HCT116 (cell line): ENCODE results near the gene STX5. TPM values are rescaled to one million over a fixed set of nuclear protein-coding genes. Genes with fewer than 3 reads are reported as not detected.

Experiments used
- ATAC-seq: fragments of 200-7000 bp; cut with Tn5 transposase; 2 replicates; pipeline ENCODE4 v1.9.1; 2020; ENCODE audit warnings: mild to moderate bottlenecking, moderate library complexity
- BruUV-seq: library from RNA; stranded (reverse); fragments of 400-500 nt; replicated peaks from 2 replicates; lab custom pipeline; 2021; lab: Mats Ljungman, UMichigan
- CTCF ChIA-PET: fragments of 300-600 bp; sonication (Branson Sonifier 250); formaldehyde crosslinking; loops from one replicate; lab custom pipeline; 2021; ENCODE audit warnings: antibody characterized with exemption; lab: Charles Lee
- POLR2A ChIA-PET: fragments of 300-600, 350-600 bp; sonication (Branson Sonifier 250); formaldehyde crosslinking; loops from one replicate; lab custom pipeline; 2021; ENCODE audit warnings: antibody characterized with exemption; lab: Charles Lee
- RAD21 ChIA-PET, 2 experiments: fragments of 300-600 bp; sonication (Branson Sonifier 250); formaldehyde crosslinking; loops; one replicate each; lab custom pipeline; 2023; ENCODE audit warnings: low total read pairs in 2 of 2; ENCODE audit not compliant: uncharacterized antibody in 2 of 2, unreplicated experiment in 2 of 2, low non-redundant PET in 1 of 2; lab: Charles Lee
- DNase-seq: peaks from one replicate; pipeline ENCODE4 v3.0.0-alpha.2; 2010; ENCODE audit warnings: low read depth, low spot score
- H2AFZ ChIP-seq: fragments of 200-600 bp; shearing (Covaris generic), sonication (generic); 2 replicates; pipeline ENCODE4 v1.6.1; 2017; ENCODE audit warnings: low read depth, mixed run types, mixed read lengths, antibody characterized with exemption, low read length; ENCODE audit not compliant: poor library complexity, severe bottlenecking
- H3K27ac ChIP-seq: 2 replicates; pipeline ENCODE4 v1.5.1; 2012; ENCODE audit warnings: low read depth, low read length
- H3K27me3 ChIP-seq: fragments of 200-600 bp; sonication (generic); 2 replicates; pipeline ENCODE4 v1.6.1; 2016; ENCODE audit warnings: mixed run types, low read length, mixed read lengths; ENCODE audit not compliant: insufficient read depth
- H3K36me3 ChIP-seq, 2 experiments: fragments of 200-500 bp in 1 of 2; fragments of 200-600 bp in 1 of 2; sonication (Bioruptor generic) in 1 of 2; sonication (generic) in 1 of 2; 2 replicates each; pipeline versions ENCODE4 v1.5.1 to v1.6.1; 2014 to 2016; ENCODE audit warnings: low read length in 2 of 2, inconsistent platforms in 1 of 2, mixed read lengths in 1 of 2, mixed run types in 1 of 2; ENCODE audit not compliant: insufficient read depth in 2 of 2, control insufficient read depth in 1 of 2
- H3K4me1 ChIP-seq, 2 experiments: fragments of 200-600 bp in 1 of 2; sonication (generic) in 1 of 2; 2 replicates each; pipeline versions ENCODE4 v1.5.1 to v1.6.1; 2012 to 2017; ENCODE audit warnings: low read length in 2 of 2, inconsistent platforms in 1 of 2, mild to moderate bottlenecking in 1 of 2, mixed read lengths in 1 of 2, mixed run types in 1 of 2, moderate library complexity in 1 of 2; ENCODE audit not compliant: insufficient read depth in 2 of 2, control insufficient read depth in 1 of 2
- H3K4me2 ChIP-seq: fragments of 200-600 bp; sonication (generic); 2 replicates; pipeline ENCODE4 v1.6.1; 2017; ENCODE audit warnings: mixed run types, low read length, mixed read lengths
- H3K4me3 ChIP-seq, 2 experiments: fragments of 200-600 bp in 1 of 2; sonication (generic) in 1 of 2; replicated peaks in 1 of 2; 2 replicates each; pipeline ENCODE4 v1.5.1; 2011 to 2016; ENCODE audit warnings: low read length in 2 of 2, control low read depth in 1 of 2, low read depth in 1 of 2, mild to moderate bottlenecking in 1 of 2, mixed read lengths in 1 of 2, mixed run types in 1 of 2
- H3K79me2 ChIP-seq: fragments of 200-600 bp; sonication (generic); 2 replicates; pipeline ENCODE4 v1.6.1; 2017; ENCODE audit warnings: mild to moderate bottlenecking, mixed run types, low read length, moderate library complexity, mixed read lengths; ENCODE audit not compliant: insufficient read depth
- H3K9ac ChIP-seq: fragments of 200-600 bp; sonication (generic); 2 replicates; pipeline ENCODE4 v1.6.1; 2016; ENCODE audit warnings: low read length, mixed read lengths
- H3K9me2 ChIP-seq: fragments of 200-600 bp; sonication (generic), shearing (Covaris generic); 2 replicates; pipeline ENCODE4 v1.6.1; 2017; ENCODE audit warnings: mixed run types, mild to moderate bottlenecking, moderate library complexity; ENCODE audit not compliant: insufficient read depth
- H3K9me3 ChIP-seq, 2 experiments: fragments of 200-500 bp in 1 of 2; fragments of 200-600 bp in 1 of 2; sonication (Bioruptor generic) in 1 of 2; sonication (generic) in 1 of 2; 2 replicates each; pipeline ENCODE4 v1.6.1; 2014 to 2017; ENCODE audit warnings: low read length in 2 of 2, mixed read lengths in 2 of 2, inconsistent platforms in 1 of 2, low read depth in 1 of 2, mild to moderate bottlenecking in 1 of 2, mixed run types in 1 of 2, moderate library complexity in 1 of 2; ENCODE audit not compliant: control insufficient read depth in 1 of 2, insufficient read depth in 1 of 2
- H4K20me1 ChIP-seq: fragments of 200-600 bp; sonication (generic), shearing (Covaris generic); 2 replicates; pipeline ENCODE4 v1.6.1; 2017; ENCODE audit warnings: mixed run types, mild to moderate bottlenecking, moderate library complexity; ENCODE audit not compliant: insufficient read depth
- CEBPB ChIP-seq: IDR thresholded peaks from 2 replicates; pipeline ENCODE4 v1.6.1; 2012; ENCODE audit warnings: low read depth
- FOSL1 ChIP-seq: IDR thresholded peaks from 2 replicates; pipeline ENCODE4 v1.6.1; 2012; ENCODE audit warnings: low read depth
- POLR2AphosphoS5 ChIP-seq: IDR thresholded peaks from 2 replicates; pipeline ENCODE4 v1.6.1; 2011; ENCODE audit warnings: mild to moderate bottlenecking, low read depth, low read length, moderate library complexity
- SIN3A ChIP-seq: IDR thresholded peaks from 2 replicates; pipeline ENCODE4 v1.6.1; 2012; ENCODE audit warnings: low read depth
- SP1 ChIP-seq: IDR thresholded peaks from 2 replicates; pipeline ENCODE4 v1.6.1; 2012; ENCODE audit warnings: low read depth
- SRF ChIP-seq: IDR thresholded peaks from 2 replicates; pipeline ENCODE4 v1.6.1; 2012; ENCODE audit warnings: low read depth
- ZFX ChIP-seq: fragments of 450-650 bp; IDR thresholded peaks from 2 replicates; pipeline ENCODE4 v1.6.1; 2017
- ZNF274 ChIP-seq: fragments of 200-500 bp; sonication (Bioruptor generic); IDR thresholded peaks from 2 replicates; pipeline ENCODE4 v1.6.1; 2014; ENCODE audit warnings: mild to moderate bottlenecking, low read depth, low read length, inconsistent platforms
- intact Hi-C: fragments of 100-400 bp; cut with micrococcal nuclease; formaldehyde crosslinking; loops from 2 replicates; pipeline ENCODE4 v1.10.0; 2022
- total RNA-seq: library from RNA; stranded (reverse); gene quantifications from one replicate; pipeline ENCODE4 v1.2.1, GENCODE V29; 2021; ENCODE audit not compliant: unreplicated experiment
- TF ChIP-seq, protein P1 (sequence below), 3 experiments: fragments of 200-600 bp in 1 of 3; sonication (generic) in 1 of 3; IDR thresholded peaks in 2 of 3; conservative IDR thresholded peaks in 1 of 3; 2 replicates each; pipeline ENCODE4 v1.5.1; 2012 to 2017; ENCODE audit warnings: low read depth in 2 of 3, low read length in 2 of 3, antibody characterized with exemption in 1 of 3, borderline replicate concordance in 1 of 3, control low read depth in 1 of 3, mild to moderate bottlenecking in 1 of 3, mixed read lengths in 1 of 3, mixed run types in 1 of 3, moderate library complexity in 1 of 3; ENCODE audit not compliant: insufficient read depth in 1 of 3

STX5 gene
- total RNA-seq, 1 experiment from 2014 or later = 29.5 TPM

DNA sequence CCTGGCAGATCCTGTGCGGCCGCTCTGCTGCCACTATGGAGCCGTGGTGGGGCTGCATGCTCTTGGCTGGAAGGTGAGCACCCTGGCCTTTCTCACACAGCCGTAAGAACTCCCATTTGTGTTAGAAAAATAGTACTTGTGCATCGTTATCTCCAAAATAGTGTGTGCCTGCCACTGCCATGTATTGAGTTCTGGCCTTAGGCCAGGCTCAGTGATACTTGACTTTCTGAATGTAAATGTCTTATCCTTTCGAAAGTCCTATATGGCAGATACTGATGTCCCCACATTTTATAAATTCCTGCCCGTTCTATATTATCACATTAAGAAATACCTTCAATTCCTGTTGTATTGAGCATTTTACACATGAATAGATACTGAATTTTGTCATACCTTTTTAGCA lies 49.1 kb downstream of the STX5 start (continued):
- no peak for TF ChIP-seq SRF
- TF ChIP-seq ZFX = no peak

DNA sequence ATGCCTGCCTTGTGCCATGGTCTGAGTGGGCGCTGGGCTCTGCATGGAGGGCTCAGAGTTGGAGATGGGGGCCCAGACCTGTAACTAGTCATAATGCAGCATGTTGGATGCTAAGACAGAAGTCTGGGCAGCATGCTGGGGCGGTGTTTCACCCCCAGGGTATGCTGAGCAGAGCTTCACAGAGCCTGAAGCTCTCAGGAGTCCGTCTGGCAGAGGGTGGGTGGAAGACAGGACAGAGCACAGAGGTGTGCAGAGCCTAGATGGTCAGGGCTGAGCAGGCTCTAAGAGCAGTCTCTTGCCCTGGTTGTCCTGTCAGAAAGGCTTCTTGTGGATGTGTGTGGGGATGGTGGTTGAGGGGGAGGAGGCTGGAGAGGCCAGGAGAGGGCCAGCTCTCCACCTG lies 53.4 kb downstream of the STX5 start:
- H3K9me3 ChIP-seq = no peaks in the 10 kb centered on the region
- ChIA-PET POLR2A (no interaction called here), CTCF (interaction anchor here (2.7 kb wide), 1 partner anchor 8 kb away, joined by 7 read pairs; no protein-coding TSS in a partner anchor)
- no peak overlapping the region for H2AFZ ChIP-seq
- no peak for DNase-seq
- ATAC-seq = no peak
- no peak overlapping the region for H3K4me3 ChIP-seq
- intact Hi-C loops = no loop called here
- TF ChIP-seq ZNF274 (no peak), SIN3A (no peak)
- TF ChIP-seq, all 23 proteins: peak for 0
- Histone ChIP-seq H3K27ac (no peak overlapping the region), H3K79me2 (0 out of 2 replicates have a peak, but pooled peaks cover 7% of the 10 kb centered on the region), H3K4me2 (no peak overlapping the region), H3K4me1 (no peaks in the 10 kb centered on the region), H3K36me3 (peaks cover 3 to 13% of the 10 kb centered on the region in 2 experiments; a peak in 3 of 4 replicates), H3K27me3 (no peaks in the 10 kb centered on the region), H3K9ac (no peak overlapping the region), H4K20me1 (no peaks in the 10 kb centered on the region), H3K9me2 (no peaks in the 10 kb centered on the region)
- no TSS peak for BruUV-seq
- RAD21 ChIA-PET = no interaction called here

DNA sequence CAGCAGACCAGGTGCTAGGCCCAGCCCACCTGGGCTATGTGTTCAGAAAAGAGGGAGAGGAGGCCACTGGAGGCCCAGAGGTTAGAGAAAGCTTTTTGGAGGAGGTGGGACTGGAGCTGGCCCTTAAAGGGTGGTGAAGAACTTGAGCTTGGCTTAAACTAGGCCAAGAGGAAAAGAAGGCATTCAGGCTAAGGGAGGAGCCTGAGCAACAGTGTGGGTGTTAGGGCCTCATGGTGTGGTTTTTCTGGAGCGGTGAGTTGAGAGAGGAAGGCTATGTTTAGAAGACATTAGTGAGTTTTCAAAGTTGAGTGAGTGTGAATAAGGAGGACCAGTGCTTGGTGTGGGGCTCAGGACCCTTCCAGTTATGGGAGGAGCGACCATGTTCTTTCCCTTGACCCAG lies 54.5 kb downstream of the STX5 start:
- no TSS peak for BruUV-seq
- Histone ChIP-seq H3K4me1 (no peaks in the 10 kb centered on the region; a peak in 1 of 4 replicates), H3K4me2 (no peak overlapping the region), H3K36me3 (peaks cover 3 to 13% of the 10 kb centered on the region in 2 experiments; a peak in 3 of 4 replicates), H3K9me3 (no peaks in the 10 kb centered on the region), H3K27me3 (no peaks in the 10 kb centered on the region), H3K9ac (no peak overlapping the region), H3K79me2 (0 out of 2 replicates have a peak, but pooled peaks cover 11% of the 10 kb centered on the region), H4K20me1 (no peaks in the 10 kb centered on the region), H3K9me2 (no peaks in the 10 kb centered on the region), H3K27ac (no peak overlapping the region), H2AFZ (no peak overlapping the region), H3K4me3 (no peak overlapping the region)
- DNase-seq (no peak), ATAC-seq (no peak)
- intact Hi-C loops = no loop called here
- ChIA-PET CTCF (interaction anchor here (2.7 kb wide), 1 partner anchor 9 kb away, joined by 7 read pairs; no protein-coding TSS in a partner anchor), RAD21 (no interaction called here), POLR2A (no interaction called here)
- TF ChIP-seq SP1 (no peak), POLR2AphosphoS5 (no peak), CEBPB (no peak), FOSL1 (no peak)
- TF ChIP-seq, protein P1, sequence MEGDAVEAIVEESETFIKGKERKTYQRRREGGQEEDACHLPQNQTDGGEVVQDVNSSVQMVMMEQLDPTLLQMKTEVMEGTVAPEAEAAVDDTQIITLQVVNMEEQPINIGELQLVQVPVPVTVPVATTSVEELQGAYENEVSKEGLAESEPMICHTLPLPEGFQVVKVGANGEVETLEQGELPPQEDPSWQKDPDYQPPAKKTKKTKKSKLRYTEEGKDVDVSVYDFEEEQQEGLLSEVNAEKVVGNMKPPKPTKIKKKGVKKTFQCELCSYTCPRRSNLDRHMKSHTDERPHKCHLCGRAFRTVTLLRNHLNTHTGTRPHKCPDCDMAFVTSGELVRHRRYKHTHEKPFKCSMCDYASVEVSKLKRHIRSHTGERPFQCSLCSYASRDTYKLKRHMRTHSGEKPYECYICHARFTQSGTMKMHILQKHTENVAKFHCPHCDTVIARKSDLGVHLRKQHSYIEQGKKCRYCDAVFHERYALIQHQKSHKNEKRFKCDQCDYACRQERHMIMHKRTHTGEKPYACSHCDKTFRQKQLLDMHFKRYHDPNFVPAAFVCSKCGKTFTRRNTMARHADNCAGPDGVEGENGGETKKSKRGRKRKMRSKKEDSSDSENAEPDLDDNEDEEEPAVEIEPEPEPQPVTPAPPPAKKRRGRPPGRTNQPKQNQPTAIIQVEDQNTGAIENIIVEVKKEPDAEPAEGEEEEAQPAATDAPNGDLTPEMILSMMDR (IDR thresholded peaks at IDR 0.05 in 2 of 3, conservative IDR thresholded peaks at IDR 0.05 in 1 of 3; ENCODE audit: borderline replicate concordance in 1 of 3, insufficient read depth in 1 of 3, low read depth in 2 of 3, low read length in 2 of 3) = no peak
